ENCODE results near the gene CRHR1.

DNA sequence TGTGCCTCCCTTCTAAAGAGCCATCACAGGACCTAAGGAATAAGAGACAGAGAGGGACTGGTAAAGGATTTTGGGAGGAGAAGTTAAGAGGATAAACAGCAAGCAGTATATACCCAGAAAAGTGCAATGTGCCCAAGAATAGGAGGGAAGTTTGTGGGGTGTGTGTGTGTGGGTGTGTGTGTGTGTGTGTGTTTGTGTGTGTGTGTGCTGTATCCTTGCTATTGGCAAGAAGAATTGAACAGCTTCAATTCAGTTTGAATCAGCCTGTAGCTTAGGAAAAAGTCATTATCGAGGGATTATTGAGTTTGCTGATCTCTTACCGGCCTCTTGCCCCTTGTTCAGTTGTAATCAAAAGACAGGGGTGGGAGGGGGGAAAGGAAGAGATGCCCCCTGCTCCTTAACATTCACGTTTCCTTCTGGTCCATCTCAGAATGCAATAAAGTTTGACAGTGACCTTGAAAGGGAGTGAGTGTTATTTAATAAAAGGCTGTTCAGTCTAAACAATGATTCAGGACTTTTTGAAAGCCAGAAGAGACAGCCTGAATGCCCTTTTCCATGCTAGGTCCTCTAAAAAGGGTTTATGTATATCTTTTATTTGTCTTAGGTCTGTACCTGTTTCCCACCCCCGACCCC, 86.3 kb downstream of the CRHR1 start:
- TF ChIP-seq, protein P1, sequence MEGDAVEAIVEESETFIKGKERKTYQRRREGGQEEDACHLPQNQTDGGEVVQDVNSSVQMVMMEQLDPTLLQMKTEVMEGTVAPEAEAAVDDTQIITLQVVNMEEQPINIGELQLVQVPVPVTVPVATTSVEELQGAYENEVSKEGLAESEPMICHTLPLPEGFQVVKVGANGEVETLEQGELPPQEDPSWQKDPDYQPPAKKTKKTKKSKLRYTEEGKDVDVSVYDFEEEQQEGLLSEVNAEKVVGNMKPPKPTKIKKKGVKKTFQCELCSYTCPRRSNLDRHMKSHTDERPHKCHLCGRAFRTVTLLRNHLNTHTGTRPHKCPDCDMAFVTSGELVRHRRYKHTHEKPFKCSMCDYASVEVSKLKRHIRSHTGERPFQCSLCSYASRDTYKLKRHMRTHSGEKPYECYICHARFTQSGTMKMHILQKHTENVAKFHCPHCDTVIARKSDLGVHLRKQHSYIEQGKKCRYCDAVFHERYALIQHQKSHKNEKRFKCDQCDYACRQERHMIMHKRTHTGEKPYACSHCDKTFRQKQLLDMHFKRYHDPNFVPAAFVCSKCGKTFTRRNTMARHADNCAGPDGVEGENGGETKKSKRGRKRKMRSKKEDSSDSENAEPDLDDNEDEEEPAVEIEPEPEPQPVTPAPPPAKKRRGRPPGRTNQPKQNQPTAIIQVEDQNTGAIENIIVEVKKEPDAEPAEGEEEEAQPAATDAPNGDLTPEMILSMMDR (optimal IDR thresholded peaks at IDR 0.05 in 1 of 3, IDR thresholded peaks at IDR 0.05 in 1 of 3, conservative IDR thresholded peaks at IDR 0.05 in 1 of 3; ENCODE audit: extremely low read depth in 1 of 3, insufficient read depth in 2 of 3, low read length in 3 of 3): no peak
- no peak for TF ChIP-seq EZH2 (IDR thresholded peaks at IDR 0.05; ENCODE audit: low read length)

Data from keratinocyte (primary cell).